Ectodermal cell (in vitro differentiated cells): ENCODE results near the gene KIF18B. TPM values are rescaled to one million over a fixed set of nuclear protein-coding genes. Genes with fewer than 3 reads are reported as not detected.
A peak's percentile ranks its signal among the peaks of the same experiment; 100 is the strongest.

Experiments used
- H3K27ac ChIP-seq: 2 replicates; pipeline ENCODE4 v1.7.0; 2013; ENCODE audit warnings: mild to moderate bottlenecking, low read depth, low read length; ENCODE audit not compliant: insufficient read depth, poor library complexity, severe bottlenecking
- H3K27me3 ChIP-seq: 2 replicates; pipeline ENCODE4 v1.7.0; 2013; ENCODE audit warnings: mild to moderate bottlenecking, low read length; ENCODE audit not compliant: insufficient read depth, control insufficient read depth, poor library complexity, severe bottlenecking
- H3K36me3 ChIP-seq: one replicate; pipeline ENCODE4 v1.7.0; 2013; ENCODE audit warnings: low read length; ENCODE audit not compliant: control insufficient read depth, insufficient read depth
- H3K4me1 ChIP-seq: one replicate; pipeline ENCODE4 v1.7.0; 2013; ENCODE audit warnings: low read length; ENCODE audit not compliant: control insufficient read depth, insufficient read depth
- H3K4me3 ChIP-seq: 2 replicates; pipeline ENCODE4 v1.7.0; 2013; ENCODE audit warnings: low read depth, low read length, control low read depth; ENCODE audit not compliant: insufficient read depth
- H3K9me3 ChIP-seq: 2 replicates; pipeline ENCODE4 v1.7.0; 2013; ENCODE audit warnings: mild to moderate bottlenecking, low read length, moderate library complexity; ENCODE audit not compliant: control insufficient read depth
- WGBS, 2 experiments: methylation state at CpG; one replicate each; pipeline ENCODE4 v1.1.7; 2013; ENCODE audit warnings: missing lambda C conversion rate in 2 of 2; 5-methylcytosine and 5-hydroxymethylcytosine counted together
- polyA plus RNA-seq, 4 experiments: library from polyadenylated mRNA; stranded (reverse); fragments of 50-300 nt; gene quantifications; one replicate each; pipeline ENCODE4 v1.2.3, GENCODE V29; 2013

The KIF18B gene
- 47.1 TPM for polyA plus RNA-seq (2013, experiment 1 of 4)
- 34.3 TPM for polyA plus RNA-seq (2013, experiment 2 of 4)
- polyA plus RNA-seq (2013, experiment 3 of 4), result 32.7 TPM
- polyA plus RNA-seq (2013, experiment 4 of 4), result 29.3 TPM

DNA sequence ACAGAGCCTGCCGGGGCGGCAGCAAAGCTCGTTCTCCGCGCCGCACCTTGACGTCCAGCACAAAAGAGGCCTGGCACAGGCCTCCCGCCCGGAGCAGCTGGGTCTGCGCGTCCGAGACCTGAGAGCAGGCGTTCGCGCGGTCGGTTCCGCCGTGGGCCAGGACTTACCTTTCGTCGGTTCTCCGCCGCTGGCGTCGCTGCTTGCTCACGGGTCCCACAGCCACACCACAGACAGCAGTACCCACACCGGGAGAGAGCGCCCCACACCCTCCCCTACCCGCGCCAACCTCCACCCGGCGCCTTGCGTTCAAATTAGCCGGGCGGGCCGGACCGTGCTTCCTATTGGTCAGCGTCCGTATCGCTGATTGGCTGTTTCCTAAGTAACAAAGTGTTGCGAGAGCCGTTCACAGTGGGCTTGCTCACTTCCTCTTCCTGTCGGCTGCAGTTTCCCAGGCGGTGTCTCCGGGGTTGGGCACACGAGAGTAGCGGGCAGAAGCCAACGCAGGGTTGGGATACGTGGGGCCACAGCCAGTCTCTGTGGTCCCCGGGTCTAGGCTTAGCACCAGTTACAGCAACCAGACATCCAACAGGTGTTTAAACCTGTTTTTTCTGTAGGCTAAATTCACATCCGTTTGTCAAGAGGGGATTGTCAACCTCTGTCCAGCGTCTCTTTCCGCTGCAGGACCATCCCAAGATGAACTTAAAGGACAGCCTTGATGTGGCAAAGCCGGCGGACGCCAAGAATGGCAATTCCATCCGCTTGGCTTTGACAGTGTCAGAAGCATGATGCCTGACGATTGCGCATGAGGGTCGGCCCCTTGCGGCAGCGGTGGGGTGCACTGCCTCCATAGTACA, at the start of gene KIF18B:
KIF18B (minus strand) TSS at position 313 of the 854 bp plus-strand sequence. CDS start 11,429 bp downstream, outside the sequence.
- Histone ChIP-seq H3K9me3 (no peaks in the 10 kb centered on the region), H3K4me1 (no peaks in the 10 kb centered on the region), H3K4me3 (peak within 1 kb of the TSS; percentile 96), H3K27me3 (peaks cover 4% of the 10 kb centered on the region), H3K36me3 (peaks cover 11% of the 10 kb centered on the region), H3K27ac (no peak within 1 kb of the TSS)
- 9 to 10% methylated on average over 62 of the region's 62 CpGs for WGBS, 2 experiments

DNA sequence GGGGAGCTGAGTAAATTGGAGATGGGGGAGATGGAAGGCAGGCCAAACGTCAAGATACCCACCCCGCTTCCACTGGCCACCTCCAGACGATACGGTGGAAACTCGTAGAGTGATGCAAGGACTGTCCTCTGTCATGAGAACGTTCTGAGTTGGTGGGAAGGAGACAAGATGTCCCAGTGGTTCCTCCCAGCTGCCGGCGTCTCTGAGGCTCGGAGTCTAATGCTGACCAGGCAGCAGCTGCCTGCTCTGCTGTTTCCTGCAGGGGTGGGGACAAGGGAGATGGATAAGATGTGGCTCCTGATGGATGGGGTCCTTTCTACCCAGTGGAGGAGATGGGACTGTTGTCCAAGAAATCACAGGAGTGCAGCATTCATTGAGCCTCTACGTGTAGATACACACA, 48.7 kb upstream of the KIF18B start:
- WGBS, 2 experiments, result 82 to 93% methylated on average over 9 to 10 of the region's 10 CpGs
- H3K27me3 ChIP-seq, result no peaks in the 10 kb centered on the region
- H3K27ac ChIP-seq, result no peak overlapping the region
- H3K4me1 ChIP-seq, result peaks cover 3% of the 10 kb centered on the region
- H3K9me3 ChIP-seq, result peaks cover 3% of the 10 kb centered on the region
- H3K4me3 ChIP-seq, result no peak overlapping the region
- no peaks in the 10 kb centered on the region for H3K36me3 ChIP-seq

DNA sequence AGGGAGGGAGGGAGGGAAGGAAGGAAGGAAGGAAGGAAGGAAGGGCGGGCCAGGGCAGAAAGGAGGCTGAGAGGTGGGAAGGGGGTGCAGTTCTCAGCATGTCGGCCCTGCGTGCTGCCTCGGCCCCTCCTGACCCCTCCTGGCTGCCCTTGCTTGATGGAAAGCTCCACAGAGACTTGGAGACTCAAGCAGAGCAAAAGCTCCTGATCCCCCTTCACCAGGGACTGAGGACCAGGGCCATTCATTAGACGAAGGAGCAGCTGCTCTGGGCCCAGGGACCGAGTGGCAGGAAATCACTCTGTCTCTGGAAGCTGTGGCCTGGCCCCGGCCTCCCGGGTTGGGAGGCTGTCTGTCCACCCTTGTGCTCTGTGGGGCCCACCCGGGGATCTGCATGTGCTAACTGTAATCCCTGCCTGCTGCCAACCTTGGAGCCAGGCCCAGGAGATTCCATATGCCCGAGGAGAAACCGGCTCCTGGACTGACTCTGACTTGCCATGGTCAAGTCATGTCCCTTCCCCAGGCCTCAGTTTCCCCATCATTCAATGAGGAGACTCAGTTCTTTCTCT, 47.9 kb upstream of the KIF18B start:
- Histone ChIP-seq H3K27me3 (no peaks in the 10 kb centered on the region), H3K9me3 (peaks cover 3% of the 10 kb centered on the region), H3K36me3 (no peaks in the 10 kb centered on the region), H3K27ac (no peak overlapping the region), H3K4me1 (peaks cover 3% of the 10 kb centered on the region), H3K4me3 (no peak overlapping the region)
- WGBS, 2 experiments, result 78 to 80% methylated on average over 11 of the region's 11 CpGs

DNA sequence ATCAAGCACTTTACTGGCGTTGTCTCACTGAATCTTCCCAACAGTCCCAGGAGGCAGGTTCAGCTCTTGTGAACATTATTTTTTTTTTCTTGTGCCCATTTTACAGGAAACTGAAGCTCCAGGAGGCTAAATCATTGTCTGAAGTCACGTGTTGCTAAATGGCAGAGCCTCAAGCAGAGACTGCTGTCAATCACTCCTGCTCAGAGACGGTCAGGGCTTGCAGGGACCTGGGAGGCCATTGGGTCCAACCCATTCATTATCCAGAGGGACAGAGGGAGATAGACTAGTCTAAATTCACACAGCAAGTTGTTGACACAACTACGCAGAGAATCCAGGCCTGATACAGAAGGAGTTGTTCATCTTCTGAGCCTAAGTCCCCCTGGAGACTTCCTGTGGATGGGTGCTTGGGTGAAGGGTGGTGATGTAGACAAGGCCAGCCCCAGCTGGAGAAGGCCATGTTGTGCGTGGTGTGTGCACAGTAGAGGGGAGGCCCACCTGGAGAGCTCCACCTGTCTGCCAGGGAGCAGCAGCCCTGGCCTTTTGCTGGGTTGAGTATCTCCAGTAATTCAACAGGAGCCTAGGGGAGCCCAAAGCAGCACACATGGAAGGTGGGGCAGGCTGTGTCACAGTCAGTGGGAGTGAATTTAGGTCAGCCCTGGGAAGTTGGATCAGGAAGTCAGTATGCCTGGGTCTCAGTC, 44.8 kb upstream of the KIF18B start:
- no peaks in the 10 kb centered on the region for H3K36me3 ChIP-seq
- no peak overlapping the region for H3K27ac ChIP-seq
- WGBS, 2 experiments, result 77 to 80% methylated on average over 5 of the region's 5 CpGs
- peaks cover 11% of the 10 kb centered on the region for H3K4me1 ChIP-seq
- no peak overlapping the region for H3K4me3 ChIP-seq
- peaks cover 10% of the 10 kb centered on the region for H3K27me3 ChIP-seq
- H3K9me3 ChIP-seq, result no peaks in the 10 kb centered on the region

DNA sequence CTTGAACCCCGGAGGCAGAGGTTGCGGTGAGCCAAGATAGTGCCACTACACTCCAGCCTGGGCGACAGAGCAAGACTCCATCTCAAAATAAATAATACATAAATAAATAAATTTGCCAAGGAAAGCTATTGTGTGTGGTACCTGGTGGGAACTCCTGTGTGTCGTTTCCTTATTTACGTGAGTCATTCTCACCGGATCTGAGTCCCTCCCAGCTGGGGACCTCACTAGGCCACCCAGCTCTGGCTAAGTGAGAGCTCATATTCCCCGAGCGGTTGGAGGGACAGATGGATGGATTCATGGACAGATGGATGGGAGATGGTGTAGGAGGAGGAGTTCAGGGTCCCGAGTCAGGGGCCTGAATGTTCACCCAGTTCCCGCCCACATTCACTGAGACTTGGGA, 43.4 kb upstream of the KIF18B start:
- Histone ChIP-seq H3K27me3 (peaks cover 10% of the 10 kb centered on the region), H3K9me3 (no peaks in the 10 kb centered on the region), H3K36me3 (no peaks in the 10 kb centered on the region), H3K27ac (no peak overlapping the region), H3K4me1 (peaks cover 13% of the 10 kb centered on the region), H3K4me3 (no peak overlapping the region)
- 77 to 86% methylated on average over 8 to 10 of the region's 10 CpGs for WGBS, 2 experiments

DNA sequence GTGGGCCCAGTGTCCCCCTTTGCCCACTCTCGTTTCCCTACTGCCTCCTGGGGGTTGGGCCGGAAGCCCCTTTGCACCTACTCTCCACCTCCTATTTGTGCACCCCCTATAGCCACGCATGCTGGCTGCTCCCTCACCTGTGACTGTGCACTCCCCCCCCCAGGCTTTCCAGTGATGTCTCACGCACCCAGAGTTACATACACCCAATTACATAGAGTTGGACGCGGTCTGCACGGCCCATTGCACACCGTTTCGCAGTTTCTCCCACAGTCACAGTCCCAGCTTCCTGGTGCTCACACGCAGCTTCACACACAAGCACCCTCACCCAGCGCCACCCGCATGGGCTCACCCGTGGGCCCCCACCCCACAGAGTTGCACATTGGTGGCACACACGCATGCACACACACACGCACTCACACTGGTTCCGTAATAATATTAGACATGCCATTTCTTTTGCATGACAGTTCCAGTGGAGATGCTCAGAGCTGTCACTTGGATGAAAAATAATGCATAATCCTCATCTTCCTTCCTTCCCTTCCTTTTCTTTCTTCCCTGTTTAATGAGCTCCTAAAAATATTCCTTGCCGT, 42.1 kb upstream of the KIF18B start:
- Histone ChIP-seq H3K4me3 (no peak overlapping the region), H3K9me3 (no peaks in the 10 kb centered on the region), H3K4me1 (peaks cover 13% of the 10 kb centered on the region), H3K36me3 (no peaks in the 10 kb centered on the region), H3K27ac (no peak overlapping the region), H3K27me3 (peaks cover 10% of the 10 kb centered on the region)
- 91 to 95% methylated on average over 17 of the region's 17 CpGs for WGBS, 2 experiments

DNA sequence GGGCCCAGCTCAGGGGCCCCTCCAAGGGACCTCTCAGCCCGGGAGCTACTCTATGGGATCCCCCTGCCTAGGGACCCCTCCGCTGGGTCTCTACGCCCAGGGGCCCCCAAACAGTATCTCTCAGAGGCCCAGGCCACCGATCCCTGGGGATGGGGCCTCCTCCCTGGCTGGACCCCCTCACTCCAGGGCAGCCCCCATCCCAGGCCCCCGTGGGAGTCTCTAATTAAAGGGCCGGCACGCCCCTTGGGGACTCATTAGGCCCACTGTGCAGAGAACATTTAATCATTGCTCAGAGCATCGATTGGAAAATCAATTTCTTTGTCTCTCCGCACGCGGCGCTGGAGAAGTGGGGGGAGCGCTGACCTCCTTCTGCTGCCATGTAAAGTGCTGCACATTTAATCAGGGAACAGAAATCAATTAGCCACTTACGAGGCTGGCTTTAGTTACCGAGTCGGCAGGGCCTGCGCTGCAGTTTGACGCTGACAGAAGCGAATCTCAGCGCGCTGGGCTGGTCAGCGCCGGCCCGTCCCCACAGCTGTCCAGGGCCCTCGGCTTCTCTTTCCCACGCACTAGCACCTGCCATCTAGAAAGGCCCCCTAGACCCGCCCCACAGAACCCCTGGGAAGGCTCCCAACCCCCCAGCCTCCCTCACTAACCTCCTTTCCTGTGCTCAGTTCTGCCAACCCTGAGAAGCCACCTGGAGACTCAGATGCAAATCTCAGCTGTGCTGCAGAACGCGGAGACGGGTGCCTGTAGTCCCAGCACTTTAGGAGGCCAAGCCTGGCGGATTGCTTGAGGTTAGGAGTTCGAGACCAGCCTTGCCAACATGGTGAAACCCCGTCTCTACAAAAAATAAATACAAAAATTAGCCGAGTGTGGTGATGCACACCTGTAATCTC, 40.7 kb upstream of the KIF18B start:
- H3K27me3 ChIP-seq, result peaks cover 10% of the 10 kb centered on the region
- peaks cover 13% of the 10 kb centered on the region for H3K4me1 ChIP-seq
- peak overlapping the region; percentile 27 for H3K4me3 ChIP-seq
- H3K9me3 ChIP-seq, result no peaks in the 10 kb centered on the region
- no peak overlapping the region for H3K27ac ChIP-seq
- no peaks in the 10 kb centered on the region for H3K36me3 ChIP-seq
- 61% methylated on average over 34 of the region's 34 CpGs for WGBS, 2 experiments

DNA sequence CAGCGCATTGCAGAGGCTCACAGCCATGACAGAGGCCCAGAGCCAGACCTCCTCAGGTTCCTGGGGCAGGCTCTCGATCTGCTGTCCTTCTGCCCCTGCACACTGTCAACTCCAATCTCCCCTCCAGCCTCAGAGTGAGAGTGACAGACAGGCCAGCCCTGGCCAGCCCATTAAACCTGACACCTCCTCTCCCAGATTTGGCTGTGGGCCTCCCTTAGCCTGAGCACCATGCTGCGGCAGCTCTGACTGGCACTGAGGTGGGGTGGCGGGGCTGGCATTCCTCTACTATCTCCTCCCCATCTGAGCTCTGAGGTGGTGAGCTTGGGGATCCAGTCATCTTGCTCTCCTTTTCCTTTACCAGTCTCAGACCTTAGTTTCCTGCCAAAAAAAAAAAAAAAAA, 36.0 kb upstream of the KIF18B start:
- Histone ChIP-seq H3K27me3 (peaks cover 5% of the 10 kb centered on the region), H3K9me3 (no peaks in the 10 kb centered on the region), H3K36me3 (no peaks in the 10 kb centered on the region), H3K27ac (no peak overlapping the region), H3K4me1 (peaks cover 21% of the 10 kb centered on the region), H3K4me3 (no peak overlapping the region)
- WGBS, 2 experiments, result 86 to 89% methylated on average over 4 of the region's 4 CpGs

DNA sequence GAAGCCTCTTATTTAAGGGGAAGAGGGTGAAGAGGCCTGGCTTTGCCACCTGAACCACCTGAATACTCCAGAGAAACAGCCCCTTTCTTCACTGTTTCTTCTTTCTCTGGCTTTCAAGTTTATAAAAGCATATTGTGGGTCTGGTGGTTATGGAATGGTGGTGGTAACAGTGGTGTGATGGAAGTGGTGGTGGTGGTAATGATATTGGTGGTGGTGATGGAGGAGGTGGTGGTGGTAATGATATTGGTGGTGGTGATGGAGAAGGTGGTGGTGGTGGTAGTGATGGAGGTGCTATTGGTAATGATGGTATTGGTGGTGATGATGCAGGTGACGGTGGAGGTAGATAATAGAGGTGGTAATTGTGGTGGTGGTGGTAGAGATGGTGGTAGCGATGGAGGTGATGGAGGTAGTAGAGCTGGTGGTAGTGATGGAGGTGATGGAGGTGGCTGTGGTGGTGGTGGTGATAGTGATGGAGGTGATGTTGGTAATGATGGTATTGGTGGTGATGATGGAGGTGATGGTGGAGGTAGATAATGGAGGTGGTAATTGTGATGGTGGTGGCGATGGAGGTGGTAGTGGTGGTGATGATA, 34.6 kb upstream of the KIF18B start:
- no peaks in the 10 kb centered on the region for H3K36me3 ChIP-seq
- H3K9me3 ChIP-seq, result no peaks in the 10 kb centered on the region
- no peak overlapping the region for H3K27ac ChIP-seq
- H3K27me3 ChIP-seq, result no peaks in the 10 kb centered on the region
- H3K4me3 ChIP-seq, result no peak overlapping the region
- 94 to 95% methylated on average over 3 of the region's 3 CpGs for WGBS, 2 experiments
- H3K4me1 ChIP-seq, result peaks cover 23% of the 10 kb centered on the region
